PC-9 (cell line): ENCODE measurements around the gene CHST11. TPM values are rescaled to one million over a fixed set of nuclear protein-coding genes. Genes with fewer than 3 reads are reported as not detected.

ENCODE experiments used
- BruUV-seq: library from RNA; stranded (reverse); fragments of 400-500 nt; replicated peaks from 2 replicates; lab custom pipeline; 2021; lab: Mats Ljungman, UMichigan
- CTCF ChIA-PET: fragments of 300-600 bp; sonication (Branson Sonifier 250); formaldehyde crosslinking; loops from one replicate; lab custom pipeline; 2022; ENCODE audit warnings: antibody characterized with exemption; lab: Charles Lee
- POLR2A ChIA-PET: fragments of 300-600 bp; sonication (Branson Sonifier 250); formaldehyde crosslinking; loops from one replicate; lab custom pipeline; 2022; ENCODE audit warnings: antibody characterized with exemption; ENCODE audit not compliant: unreplicated experiment; lab: Charles Lee
- DNase-seq, 2 experiments: peaks; one replicate each; pipeline versions ENCODE4 v3.0.0 to v3.0.0-alpha.2; 2015 to 2022; ENCODE audit warnings: mixed read lengths in 1 of 2
- H2AFZ ChIP-seq: fragments of 200-600 bp; sonication (generic); 2 replicates; pipeline ENCODE4 v1.8.1; 2017; ENCODE audit warnings: antibody characterized with exemption
- H3F3A ChIP-seq: fragments of 200-600 bp; sonication (generic); 2 replicates; pipeline ENCODE4 v1.8.1; 2017; ENCODE audit warnings: antibody characterized with exemption, mild to moderate bottlenecking, low read depth; ENCODE audit not compliant: insufficient read depth
- H3K27ac ChIP-seq: fragments of 200-600 bp; sonication (generic); 2 replicates; pipeline ENCODE4 v1.6.1; 2016; ENCODE audit warnings: mixed run types
- H3K27me3 ChIP-seq: fragments of 200-600 bp; sonication (generic); 2 replicates; pipeline ENCODE4 v1.6.1; 2016; ENCODE audit warnings: low read depth, mixed run types; ENCODE audit not compliant: insufficient read depth
- H3K36me3 ChIP-seq: fragments of 200-600 bp; sonication (generic); 2 replicates; pipeline ENCODE4 v1.6.1; 2016; ENCODE audit warnings: low read depth, mixed run types
- H3K4me1 ChIP-seq: fragments of 200-600 bp; sonication (generic); replicated peaks from 2 replicates; pipeline ENCODE4 v1.6.1; 2016; ENCODE audit warnings: mixed run types; ENCODE audit not compliant: insufficient read depth
- H3K4me2 ChIP-seq: fragments of 200-600 bp; sonication (generic); 2 replicates; pipeline ENCODE4 v1.6.1; 2017; ENCODE audit warnings: mixed run types
- H3K4me3 ChIP-seq: fragments of 200-600 bp; sonication (generic); 2 replicates; pipeline ENCODE4 v1.6.1; 2016; ENCODE audit warnings: mixed run types
- H3K79me2 ChIP-seq: fragments of 200-600 bp; sonication (generic); 2 replicates; pipeline ENCODE4 v1.6.1; 2017; ENCODE audit warnings: low read depth, mixed run types
- H3K9me2 ChIP-seq: fragments of 200-600 bp; sonication (generic); 2 replicates; pipeline ENCODE4 v1.8.1; 2017; ENCODE audit warnings: mild to moderate bottlenecking; ENCODE audit not compliant: insufficient read depth
- H3K9me3 ChIP-seq: fragments of 200-600 bp; sonication (generic); 2 replicates; pipeline ENCODE4 v1.8.1; 2016; ENCODE audit warnings: low read depth; ENCODE audit not compliant: insufficient read depth
- H4K20me1 ChIP-seq: fragments of 200-600 bp; sonication (generic); 2 replicates; pipeline ENCODE4 v1.8.1; 2017; ENCODE audit not compliant: insufficient read depth
- CTCF ChIP-seq: fragments of 200-600 bp; sonication (generic); conservative IDR thresholded peaks from 2 replicates; pipeline ENCODE4 v1.6.1; 2017; ENCODE audit warnings: mixed run types, antibody characterized with exemption, mild to moderate bottlenecking, moderate library complexity
- EZH2 ChIP-seq: fragments of 200-600 bp; sonication (generic); IDR thresholded peaks from 2 replicates; pipeline ENCODE4 v1.8.0; 2017; ENCODE audit warnings: antibody characterized with exemption, low read depth
- intact Hi-C: fragments of 100-400 bp; cut with micrococcal nuclease; formaldehyde crosslinking; loops from one replicate; pipeline ENCODE4 v1.10.0; 2022; ENCODE audit not compliant: unreplicated experiment
- total RNA-seq: library from RNA; stranded (reverse); gene quantifications from 2 replicates; pipeline ENCODE4 v1.2.3, GENCODE V29; 2021

The CHST11 gene
- total RNA-seq, 1 experiment from 2014 or later = 39.9 TPM

GRCh38 chr12:104752881-104753280, 296.1 kb downstream of the CHST11 start:
- peaks cover 22% of the 10 kb centered on the region for H3K4me1 ChIP-seq

GRCh38 chr12:104756901-104757300, 300.2 kb downstream of the CHST11 start:
- peaks cover 47% of the 10 kb centered on the region for H3K79me2 ChIP-seq
- no peaks in the 10 kb centered on the region for H3K9me2 ChIP-seq
- H3K27ac ChIP-seq = no peak overlapping the region
- H3K36me3 ChIP-seq = peaks cover 11% of the 10 kb centered on the region
- H3K4me3 ChIP-seq = no peak overlapping the region
- no peaks in the 10 kb centered on the region; the same call in none of the 2 replicates for H4K20me1 ChIP-seq
- no peak overlapping the region for H2AFZ ChIP-seq
- TF ChIP-seq CTCF (no peak), EZH2 (no peak)
- ChIA-PET CTCF (interaction anchor here (0.6 kb wide), 1 partner anchor 314 kb away, joined by 5 read pairs; no protein-coding TSS in a partner anchor), POLR2A (interaction anchor here (0.7 kb wide), 1 partner anchor 148 kb away, joined by 3 read pairs; no protein-coding TSS in a partner anchor)
- H3K27me3 ChIP-seq = no peaks in the 10 kb centered on the region
- no peak overlapping the region for H3K4me2 ChIP-seq
- no peaks in the 10 kb centered on the region; the same call in 1 of the 2 replicates for H3F3A ChIP-seq
- BruUV-seq = no TSS peak
- intact Hi-C loops = no loop called here
- no peaks in the 10 kb centered on the region for H3K9me3 ChIP-seq
- no peak for DNase-seq
- no peaks in the 10 kb centered on the region for H3K4me1 ChIP-seq

More at GRCh38 chr12:104752881-104753280, 296.1 kb downstream of the CHST11 start:
- Histone ChIP-seq H3K36me3 (peaks cover 5% of the 10 kb centered on the region), H3K9me2 (no peaks in the 10 kb centered on the region), H3K4me2 (no peak overlapping the region), H4K20me1 (no peaks in the 10 kb centered on the region), H2AFZ (no peak overlapping the region), H3F3A (peaks cover 25% of the 10 kb centered on the region), H3K9me3 (no peaks in the 10 kb centered on the region), H3K79me2 (peaks cover 63% of the 10 kb centered on the region), H3K27ac (no peak overlapping the region), H3K27me3 (no peaks in the 10 kb centered on the region), H3K4me3 (no peak overlapping the region)
- POLR2A ChIA-PET = no interaction called here
- no TSS peak for BruUV-seq
- TF ChIP-seq EZH2 (no peak), CTCF (no peak)
- CTCF ChIA-PET = no interaction called here
- DNase-seq = no peak
- intact Hi-C loops = loop anchor here (5.0 kb wide), 1 partner anchor 166 kb away; no protein-coding TSS in a partner anchor

GRCh38 chr12:104758771-104759170, 302.0 kb downstream of the CHST11 start:
- POLR2A ChIA-PET = no interaction called here
- H3K36me3 ChIP-seq = peaks cover 11% of the 10 kb centered on the region
- no peak for DNase-seq
- H3K27me3 ChIP-seq = no peaks in the 10 kb centered on the region
- no peak overlapping the region for H3K4me3 ChIP-seq
- no peaks in the 10 kb centered on the region for H3K9me2 ChIP-seq
- no peak overlapping the region for H3K4me2 ChIP-seq
- H3K27ac ChIP-seq = no peak overlapping the region
- intact Hi-C loops = no loop called here
- no peak overlapping the region for H2AFZ ChIP-seq
- peaks cover 31% of the 10 kb centered on the region for H3K79me2 ChIP-seq
- BruUV-seq = no TSS peak
- CTCF ChIA-PET = no interaction called here
- H3K9me3 ChIP-seq = no peaks in the 10 kb centered on the region
- H3F3A ChIP-seq = peaks cover 7% of the 10 kb centered on the region; the same call in 1 of the 2 replicates
- no peaks in the 10 kb centered on the region; the same call in 1 of the 2 replicates for H3K4me1 ChIP-seq
- H4K20me1 ChIP-seq = no peaks in the 10 kb centered on the region; the same call in none of the 2 replicates
- TF ChIP-seq CTCF (no peak), EZH2 (no peak)
